Measurements from ENCODE around the gene FSTL4. TPM values are rescaled to one million over a fixed set of nuclear protein-coding genes. Genes with fewer than 3 reads are reported as not detected.

The FSTL4 gene
- total RNA-seq, 1 experiment from 2014 or later, result 2.7 TPM

GRCh38 chr5:133347039-133347438 lies 265.3 kb downstream of the FSTL4 start:
- H3K4me3 Mint-ChIP-seq (ENCODE audit: unreplicated experiment), result no peak overlapping the region
- no peaks in the 10 kb centered on the region for H3K9me3 ChIP-seq
- no peaks in the 10 kb centered on the region for H3K9me3 Mint-ChIP-seq (ENCODE audit: unreplicated experiment)
- no peaks in the 10 kb centered on the region for H3K4me1 ChIP-seq
- H3K4me1 Mint-ChIP-seq (ENCODE audit: low read depth, unreplicated experiment), result peaks cover 6% of the 10 kb centered on the region
- H3K27me3 Mint-ChIP-seq (ENCODE audit: insufficient read depth, unreplicated experiment), result peaks cover 7% of the 10 kb centered on the region
- intact Hi-C loops (cut with micrococcal nuclease; ENCODE audit: unreplicated experiment), result loop anchor here (1.0 kb wide), 1 partner anchor 236 kb away; no protein-coding TSS in a partner anchor
- H3K36me3 Mint-ChIP-seq (ENCODE audit: insufficient read depth, unreplicated experiment), result no peaks in the 10 kb centered on the region
- ChIA-PET POLR2A (no interaction called here), CTCF (interaction anchor here (1.1 kb wide), 1 partner anchor 31 kb away, joined by 5 read pairs; no protein-coding TSS in a partner anchor)
- H3K27ac Mint-ChIP-seq (ENCODE audit: unreplicated experiment), result no peak overlapping the region
- BruUV-seq (replicated peaks), result no TSS peak
- TF ChIP-seq CTCF (IDR thresholded peaks at IDR 0.05; ENCODE audit: insufficient read depth in 1 of 2, low read depth in 1 of 2, low read length in 1 of 2, severe bottlenecking in 1 of 2, unreplicated experiment in 1 of 2), result peak; percentile 41 to 65
- H3K36me3 ChIP-seq (ENCODE audit: control insufficient read depth, insufficient read depth, low read length), result no peaks in the 10 kb centered on the region
- peak; percentile 49 to 54 for DNase-seq
- no peaks in the 10 kb centered on the region for H3K27me3 ChIP-seq (replicated peaks; ENCODE audit: control insufficient read depth, insufficient read depth, low read length)
- no peak overlapping the region for H3K4me3 ChIP-seq (ENCODE audit: low read depth, low read length)

GRCh38 chr5:133344266-133344665 lies 268.1 kb downstream of the FSTL4 start:
- Mint-ChIP-seq H3K27me3 (ENCODE audit: insufficient read depth, unreplicated experiment) (peaks cover 7% of the 10 kb centered on the region), H3K4me3 (ENCODE audit: unreplicated experiment) (no peak overlapping the region), H3K27ac (ENCODE audit: unreplicated experiment) (no peak overlapping the region), H3K9me3 (ENCODE audit: unreplicated experiment) (no peaks in the 10 kb centered on the region), H3K36me3 (ENCODE audit: insufficient read depth, unreplicated experiment) (no peaks in the 10 kb centered on the region), H3K4me1 (ENCODE audit: low read depth, unreplicated experiment) (peaks cover 6% of the 10 kb centered on the region)
- TF ChIP-seq CTCF (IDR thresholded peaks at IDR 0.05; ENCODE audit: insufficient read depth in 1 of 2, low read depth in 1 of 2, low read length in 1 of 2, severe bottlenecking in 1 of 2, unreplicated experiment in 1 of 2), result no peak
- peaks cover 6% of the 10 kb centered on the region; the same call in 1 of the 2 replicates for H3K4me1 ChIP-seq
- no peak overlapping the region for H3K4me3 ChIP-seq (ENCODE audit: low read depth, low read length)
- ChIA-PET CTCF (no interaction called here), POLR2A (interaction anchor here (0.7 kb wide), 1 partner anchor 1247 kb away, joined by 3 read pairs; no protein-coding TSS in a partner anchor)
- DNase-seq, result no peak
- intact Hi-C loops (cut with micrococcal nuclease; ENCODE audit: unreplicated experiment), result no loop called here
- BruUV-seq (replicated peaks), result no TSS peak
- no peaks in the 10 kb centered on the region for H3K36me3 ChIP-seq (ENCODE audit: control insufficient read depth, insufficient read depth, low read length)
- H3K9me3 ChIP-seq, result no peaks in the 10 kb centered on the region
- H3K27me3 ChIP-seq (replicated peaks; ENCODE audit: control insufficient read depth, insufficient read depth, low read length), result no peaks in the 10 kb centered on the region

GRCh38 chr5:133343196-133343595 lies 269.1 kb downstream of the FSTL4 start:
- CTCF ChIA-PET, result no interaction called here
- no TSS peak for BruUV-seq (replicated peaks)

More at GRCh38 chr5:133343196-133343595, 269.1 kb downstream of the FSTL4 start:
- Histone ChIP-seq H3K27me3 (replicated peaks; ENCODE audit: control insufficient read depth, insufficient read depth, low read length) (no peaks in the 10 kb centered on the region), H3K36me3 (ENCODE audit: control insufficient read depth, insufficient read depth, low read length) (no peaks in the 10 kb centered on the region), H3K4me1 (peaks cover 6% of the 10 kb centered on the region; the same call in 1 of the 2 replicates), H3K9me3 (no peaks in the 10 kb centered on the region), H3K4me3 (ENCODE audit: low read depth, low read length) (no peak overlapping the region)
- H3K9me3 Mint-ChIP-seq (ENCODE audit: unreplicated experiment), result no peaks in the 10 kb centered on the region
- POLR2A ChIA-PET, result no interaction called here
- no peak for DNase-seq
- TF ChIP-seq CTCF (IDR thresholded peaks at IDR 0.05; ENCODE audit: insufficient read depth in 1 of 2, low read depth in 1 of 2, low read length in 1 of 2, severe bottlenecking in 1 of 2, unreplicated experiment in 1 of 2), result no peak
- no peak overlapping the region for H3K4me3 Mint-ChIP-seq (ENCODE audit: unreplicated experiment)
- intact Hi-C loops (cut with micrococcal nuclease; ENCODE audit: unreplicated experiment), result no loop called here
- H3K4me1 Mint-ChIP-seq (ENCODE audit: low read depth, unreplicated experiment), result peaks cover 6% of the 10 kb centered on the region
- peaks cover 9% of the 10 kb centered on the region for H3K27me3 Mint-ChIP-seq (ENCODE audit: insufficient read depth, unreplicated experiment)
- no peaks in the 10 kb centered on the region for H3K36me3 Mint-ChIP-seq (ENCODE audit: insufficient read depth, unreplicated experiment)
- no peak overlapping the region for H3K27ac Mint-ChIP-seq (ENCODE audit: unreplicated experiment)
